ENCODE data around the gene KCNQ1OT1. TPM values are rescaled to one million over a fixed set of nuclear protein-coding genes. Genes with fewer than 3 reads are reported as not detected.
"Not testable (repeated sequence)": the region's sequence is repeated elsewhere in the genome, so short reads cannot be mapped to it uniquely, and the experiment has no call there.

KCNQ1OT1 gene
- polyA plus RNA-seq, 6 donors from 2014 or later, result 0.08 to 0.28 (median 0.12) TPM

DNA sequence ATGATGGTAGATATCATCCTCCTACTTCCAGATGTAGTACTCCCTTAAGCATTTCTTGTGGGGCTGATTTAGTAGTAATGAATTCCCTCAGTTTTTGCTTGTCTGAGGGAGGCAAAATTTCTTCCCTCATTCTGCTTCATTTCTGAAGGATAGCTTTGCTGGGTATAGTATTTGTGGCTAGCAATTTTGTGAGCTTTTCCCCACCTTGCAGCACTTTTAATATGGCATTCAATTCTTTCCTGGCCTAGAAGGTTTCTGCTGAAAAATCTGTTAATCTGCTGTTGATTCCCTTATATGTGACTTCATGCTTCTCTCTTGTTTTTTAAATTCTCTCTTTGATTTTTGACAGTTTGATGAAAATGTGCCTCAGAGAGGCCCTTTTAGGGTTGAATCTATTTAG, 50.4 kb downstream of the KCNQ1OT1 start:
- Mint-ChIP-seq H3K36me3 (peaks cover 43 to 70% of the 10 kb centered on the region in 2 donors), H3K27ac (no peak overlapping the region), H3K4me3 (peak overlapping the region in 1 of 8 donors; percentile 2), H3K4me1 (peaks cover 0 to 3% (median 0%) of the 10 kb centered on the region in 3 donors), H3K9me3 (peaks cover 24 to 70% (median 58%) of the 10 kb centered on the region in 7 donors), H3K27me3 (peaks cover 0 to 10% (median 0%) of the 10 kb centered on the region in 3 donors)
- DNase-seq (no peak), ATAC-seq (ENCODE audit: low read depth in 2 of 2) (no peak)

DNA sequence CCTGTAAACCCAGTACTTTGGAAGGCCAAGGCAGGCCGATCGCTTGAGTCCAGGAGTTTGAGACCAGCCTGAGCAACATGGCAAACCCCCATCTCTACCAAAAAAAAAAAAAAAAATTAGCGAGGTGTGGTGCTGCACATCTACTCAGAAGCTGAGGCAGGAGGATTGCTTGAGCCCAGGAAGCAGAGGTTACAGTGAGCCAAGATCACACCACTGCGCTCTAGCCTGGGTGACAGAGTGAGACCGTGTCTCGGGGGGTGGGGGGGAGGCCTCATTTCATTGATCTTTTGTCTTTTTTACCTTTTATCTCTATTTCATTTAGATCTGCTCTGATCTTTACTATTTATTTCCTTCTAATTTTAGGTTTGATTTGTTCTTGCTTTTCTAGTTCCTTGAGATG, 51.8 kb downstream of the KCNQ1OT1 start:
- Mint-ChIP-seq H3K9me3 (peaks cover 35 to 85% (median 71%) of the 10 kb centered on the region in 7 donors), H3K4me3 (peak overlapping the region in 1 of 8 donors; percentile 25), H3K36me3 (peaks cover 57 to 76% of the 10 kb centered on the region in 2 donors), H3K27me3 (peaks cover 0 to 15% (median 0%) of the 10 kb centered on the region in 3 donors), H3K27ac (peak overlapping the region in 1 of 6 donors; percentile 16), H3K4me1 (peaks cover 0 to 3% (median 0%) of the 10 kb centered on the region in 3 donors)
- DNase-seq (no peak), ATAC-seq (ENCODE audit: low read depth in 2 of 2) (no peak)

DNA sequence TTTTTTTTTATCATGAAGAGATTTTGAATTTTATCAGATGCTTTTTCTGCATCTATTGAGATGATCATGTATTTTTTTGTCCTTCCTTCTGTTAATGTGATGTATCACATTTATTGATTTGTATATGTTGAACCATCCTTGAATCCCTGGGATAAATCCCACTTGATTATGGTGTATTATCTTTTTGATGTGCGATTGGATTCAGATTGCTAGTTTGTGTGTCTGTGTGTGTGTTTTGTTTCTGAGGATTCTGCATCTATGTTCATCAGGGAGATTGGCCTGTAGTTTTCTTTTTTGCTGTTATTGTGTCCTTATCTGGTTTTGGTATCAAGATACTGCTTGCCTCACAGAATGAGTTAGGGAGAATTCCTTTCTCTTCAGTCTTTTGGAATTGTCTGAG, 52.6 kb downstream of the KCNQ1OT1 start:
- Mint-ChIP-seq H3K4me3 (peak overlapping the region in 1 of 8 donors; percentile 29), H3K4me1 (no peaks in the 10 kb centered on the region), H3K27me3 (peaks cover 0 to 15% (median 0%) of the 10 kb centered on the region in 3 donors), H3K9me3 (peaks cover 41 to 92% (median 78%) of the 10 kb centered on the region in 7 donors), H3K36me3 (peaks cover 64 to 77% of the 10 kb centered on the region in 2 donors), H3K27ac (peak overlapping the region in 1 of 6 donors; percentile 59)
- ATAC-seq (ENCODE audit: low read depth in 2 of 2) (no peak), DNase-seq (no peak)

DNA sequence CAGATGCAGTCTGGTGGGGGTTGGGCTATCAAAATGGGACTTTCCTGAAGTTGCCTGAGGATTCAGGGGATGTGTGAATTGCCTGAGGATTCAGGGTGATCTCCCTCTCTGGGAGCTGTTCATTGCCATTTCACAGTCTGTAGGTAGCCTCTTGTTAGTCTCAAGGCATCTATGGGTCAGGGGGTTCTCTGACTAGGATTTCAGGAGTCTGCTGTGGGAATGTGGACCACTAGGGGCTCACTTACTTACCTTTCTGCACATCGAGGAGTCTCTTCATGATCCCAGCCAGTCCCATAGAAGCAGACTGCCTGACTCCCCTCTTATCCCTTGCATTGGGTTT, 54.0 kb downstream of the KCNQ1OT1 start:
- H3K4me3 Mint-ChIP-seq, result no peak overlapping the region
- peaks cover 63 to 82% of the 10 kb centered on the region in 2 donors for H3K36me3 Mint-ChIP-seq
- ATAC-seq (ENCODE audit: low read depth in 2 of 2) (no peak), DNase-seq (no peak)
- H3K27ac Mint-ChIP-seq, result no peak overlapping the region
- H3K27me3 Mint-ChIP-seq, result peaks cover 0 to 15% (median 0%) of the 10 kb centered on the region in 3 donors
- H3K4me1 Mint-ChIP-seq, result no peaks in the 10 kb centered on the region
- peaks cover 40 to 96% (median 82%) of the 10 kb centered on the region in 7 donors for H3K9me3 Mint-ChIP-seq

DNA sequence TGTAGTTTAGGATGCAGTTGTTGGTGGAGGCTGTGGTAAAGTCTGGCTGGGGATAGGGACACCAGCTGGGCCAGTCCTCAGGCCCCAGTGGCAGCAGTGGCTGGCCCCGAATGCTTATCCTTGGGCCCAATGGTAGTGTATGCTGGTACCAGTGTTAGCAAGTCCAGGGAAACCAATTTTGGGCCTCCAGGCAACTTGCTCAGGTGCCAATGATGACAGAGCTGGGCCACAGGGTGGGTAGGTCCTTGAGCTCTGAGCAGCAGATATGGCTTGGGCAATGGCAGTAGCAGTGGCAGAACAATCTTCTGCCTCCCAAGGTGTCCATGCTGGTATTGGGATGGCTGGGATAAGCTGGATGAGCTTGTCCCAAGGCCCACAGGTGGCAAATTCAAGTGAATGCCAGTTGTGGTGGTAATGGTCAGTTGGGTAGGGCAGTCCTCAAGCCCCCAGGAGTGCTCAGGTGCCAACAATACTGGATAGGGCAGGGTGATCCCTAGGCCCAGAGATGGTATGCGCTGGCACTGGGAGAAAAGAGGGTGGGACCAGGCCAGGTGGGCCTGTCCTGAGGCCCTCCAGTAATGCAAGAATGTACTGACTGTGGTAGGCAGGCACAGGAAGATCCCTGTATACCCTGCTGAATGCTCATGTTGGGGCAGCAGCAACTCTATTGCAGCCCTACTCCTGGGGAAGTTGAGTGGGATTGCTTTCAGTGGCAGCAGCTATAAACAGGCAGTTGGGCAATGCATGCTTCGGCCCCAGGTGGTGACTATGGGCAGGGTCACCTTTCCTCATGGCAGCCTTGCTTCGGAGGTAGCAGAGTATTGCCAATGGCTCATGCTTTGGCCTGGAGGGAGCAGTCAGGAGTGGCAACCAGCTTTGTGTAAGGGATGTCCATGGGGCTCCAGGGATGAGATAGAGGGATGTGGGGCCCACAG, 54.7 kb downstream of the KCNQ1OT1 start:
- H3K4me1 Mint-ChIP-seq, result no peaks in the 10 kb centered on the region
- H3K4me3 Mint-ChIP-seq, result no peak overlapping the region
- H3K9me3 Mint-ChIP-seq, result peaks cover 42 to 96% (median 81%) of the 10 kb centered on the region in 7 donors
- ATAC-seq (ENCODE audit: low read depth in 2 of 2) (no peak), DNase-seq (no peak)
- peaks cover 0 to 15% (median 0%) of the 10 kb centered on the region in 3 donors for H3K27me3 Mint-ChIP-seq
- H3K36me3 Mint-ChIP-seq, result peaks cover 68 to 82% of the 10 kb centered on the region in 2 donors
- peak overlapping the region in 1 of 6 donors; percentile 72 for H3K27ac Mint-ChIP-seq

DNA sequence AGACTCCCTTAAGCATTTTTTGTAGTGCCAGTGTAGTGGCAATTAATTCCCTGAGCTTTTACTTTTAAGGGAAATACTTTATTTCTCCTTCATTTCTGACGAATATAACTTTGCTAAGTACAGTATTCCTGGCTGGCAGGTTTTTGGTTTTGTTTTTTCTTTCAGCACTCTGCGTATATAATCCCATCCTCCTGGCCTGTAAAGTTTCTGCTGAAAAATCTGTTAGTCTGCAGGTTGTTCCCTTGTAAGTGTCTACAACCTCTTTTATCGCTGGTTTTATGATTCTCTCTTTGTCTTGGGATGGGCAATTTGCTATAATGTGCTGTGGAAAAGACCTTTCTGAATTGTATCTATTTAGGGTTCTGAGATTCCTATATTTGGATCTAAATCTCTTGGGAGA, 56.0 kb downstream of the KCNQ1OT1 start:
- no peak overlapping the region for H3K4me3 Mint-ChIP-seq
- no peak for DNase-seq
- peaks cover 0 to 15% (median 0%) of the 10 kb centered on the region in 3 donors for H3K27me3 Mint-ChIP-seq
- H3K27ac Mint-ChIP-seq, result no peak overlapping the region
- H3K36me3 Mint-ChIP-seq, result peaks cover 61 to 78% of the 10 kb centered on the region in 2 donors
- H3K9me3 Mint-ChIP-seq, result peaks cover 39 to 93% (median 75%) of the 10 kb centered on the region in 7 donors
- peaks cover 0 to 2% (median 0%) of the 10 kb centered on the region in 3 donors for H3K4me1 Mint-ChIP-seq
- no peak for ATAC-seq (ENCODE audit: low read depth in 2 of 2)

DNA sequence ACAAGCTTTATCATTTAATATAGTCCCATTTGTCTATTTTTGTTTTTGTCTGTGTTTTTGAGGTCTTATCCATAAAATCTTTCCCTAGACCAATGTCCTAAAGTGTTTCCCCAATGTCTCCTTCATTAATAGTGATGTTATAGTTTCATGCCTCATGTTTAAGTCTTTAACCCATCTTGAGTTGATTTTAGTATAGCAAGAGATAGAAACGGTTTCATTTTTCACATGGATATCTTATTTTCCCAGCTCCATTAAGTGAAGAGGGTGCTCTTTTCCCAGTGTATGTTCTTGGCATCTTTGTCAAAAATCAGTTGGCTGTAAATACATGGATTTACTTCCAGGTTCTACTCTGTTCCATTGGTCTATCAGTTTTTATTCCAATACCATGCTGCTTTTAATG, 58.2 kb downstream of the KCNQ1OT1 start:
- H3K27ac Mint-ChIP-seq, result no peak overlapping the region
- H3K9me3 Mint-ChIP-seq, result peaks cover 37 to 91% (median 75%) of the 10 kb centered on the region in 7 donors
- H3K27me3 Mint-ChIP-seq, result peaks cover 0 to 9% (median 0%) of the 10 kb centered on the region in 3 donors

DNA sequence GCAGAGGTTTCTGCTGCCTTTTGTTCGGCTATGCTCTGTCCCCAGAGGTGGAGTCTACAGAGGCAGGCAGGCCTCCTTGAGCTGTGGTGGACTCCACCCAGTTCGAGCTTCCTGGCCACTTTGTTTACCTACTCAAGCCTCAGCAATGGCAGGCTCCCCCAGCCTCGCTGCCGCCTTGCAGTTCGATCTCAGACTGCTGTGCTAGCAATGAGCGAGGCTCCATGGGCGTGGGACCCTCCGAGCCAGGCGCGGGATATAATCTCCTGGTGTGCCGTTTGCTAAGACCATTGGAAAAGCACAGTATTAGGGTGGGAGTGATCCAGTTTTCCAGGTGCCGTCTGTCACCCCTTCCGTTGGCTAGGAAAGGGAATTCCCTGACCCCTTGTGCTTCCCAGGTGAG, 60.0 kb downstream of the KCNQ1OT1 start:
- H3K27ac Mint-ChIP-seq; H3K4me1 Mint-ChIP-seq; H3K27me3 Mint-ChIP-seq; DNase-seq; H3K4me3 Mint-ChIP-seq; ATAC-seq (ENCODE audit: low read depth in 2 of 2): not testable (repeated sequence)
- Mint-ChIP-seq H3K9me3 (peaks cover 37 to 86% (median 74%) of the 10 kb centered on the region in 7 donors), H3K36me3 (peaks cover 45 to 74% of the 10 kb centered on the region in 2 donors)

More for the DNA sequence above, 58.2 kb downstream of the KCNQ1OT1 start:
- ATAC-seq (ENCODE audit: low read depth in 2 of 2) (no peak), DNase-seq (no peak)
- Mint-ChIP-seq H3K36me3 (peaks cover 45 to 76% of the 10 kb centered on the region in 2 donors), H3K4me1 (peaks cover 0 to 3% (median 0%) of the 10 kb centered on the region in 3 donors), H3K4me3 (no peak overlapping the region)

DNA sequence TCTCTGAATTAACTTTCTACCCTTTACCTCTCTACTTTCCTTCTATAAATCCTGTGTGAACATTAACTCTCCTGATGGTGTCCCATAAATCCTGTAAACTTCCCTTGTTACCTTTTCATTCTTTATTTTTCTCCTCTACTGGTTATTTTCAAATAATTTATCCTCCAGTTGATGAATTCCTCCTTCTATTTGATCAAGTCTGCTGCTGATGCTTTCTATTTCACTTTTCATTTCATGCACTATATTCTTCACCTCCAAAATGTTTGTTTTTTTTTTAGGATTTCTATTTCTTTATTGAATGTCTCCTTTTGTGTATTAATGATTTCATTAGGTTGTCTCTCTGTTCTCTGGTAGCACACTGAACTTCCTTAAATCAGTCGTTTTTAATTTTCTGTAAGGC, 68.6 kb downstream of the KCNQ1OT1 start:
- ATAC-seq (ENCODE audit: low read depth in 2 of 2) (no peak), DNase-seq (no peak)
- Mint-ChIP-seq H3K4me3 (no peak overlapping the region), H3K27ac (no peak overlapping the region), H3K36me3 (peaks cover 39 to 58% of the 10 kb centered on the region in 2 donors), H3K9me3 (peaks cover 9 to 61% (median 54%) of the 10 kb centered on the region in 7 donors), H3K27me3 (peaks cover 0 to 8% (median 0%) of the 10 kb centered on the region in 3 donors), H3K4me1 (no peaks in the 10 kb centered on the region)

DNA sequence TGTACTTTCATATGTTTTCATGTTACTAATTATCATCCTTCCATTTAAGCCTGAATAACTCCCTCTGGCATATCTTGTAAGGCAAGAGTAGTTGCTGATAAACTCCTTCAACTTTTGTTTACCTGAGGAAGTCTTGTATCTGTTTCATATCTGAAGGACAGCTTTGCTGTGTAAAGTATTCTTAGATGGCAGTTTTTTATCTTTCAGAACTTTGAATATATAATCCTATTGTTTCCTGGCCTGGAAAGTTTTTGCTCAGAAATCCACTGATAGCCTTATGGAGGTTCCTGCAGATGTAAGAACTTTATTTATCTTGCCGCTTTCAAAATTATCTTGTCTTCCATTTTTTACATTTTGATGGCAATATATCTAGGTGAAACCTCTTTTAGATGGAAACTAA, 69.1 kb downstream of the KCNQ1OT1 start:
- Mint-ChIP-seq H3K4me3 (no peak overlapping the region), H3K36me3 (peaks cover 39 to 58% of the 10 kb centered on the region in 2 donors), H3K9me3 (peaks cover 9 to 57% (median 49%) of the 10 kb centered on the region in 7 donors), H3K27ac (no peak overlapping the region), H3K4me1 (no peaks in the 10 kb centered on the region), H3K27me3 (peaks cover 0 to 8% (median 0%) of the 10 kb centered on the region in 3 donors)
- DNase-seq (no peak), ATAC-seq (ENCODE audit: low read depth in 2 of 2) (no peak)

DNA sequence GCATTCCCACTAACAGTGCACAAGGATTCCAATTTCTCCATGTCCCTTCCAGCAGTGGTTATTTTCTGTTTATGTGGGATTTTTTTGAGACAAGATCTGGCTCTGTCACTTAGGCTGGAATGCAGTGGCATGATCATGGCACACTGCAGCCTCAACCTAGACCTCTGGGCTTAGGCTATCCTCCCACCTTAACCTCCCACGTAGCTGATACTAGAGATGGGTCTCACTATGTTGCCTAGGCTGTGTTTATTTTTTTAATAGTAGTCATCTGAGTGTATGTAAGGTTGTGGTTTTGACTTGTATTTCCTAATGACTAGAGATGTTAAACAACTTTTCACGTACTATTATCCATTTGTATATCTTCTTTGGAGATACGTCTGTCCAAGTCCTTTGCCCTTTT, 74.6 kb downstream of the KCNQ1OT1 start:
- Mint-ChIP-seq H3K27ac (no peak overlapping the region), H3K36me3 (peaks cover 28 to 48% of the 10 kb centered on the region in 2 donors), H3K9me3 (peaks cover 4 to 17% (median 11%) of the 10 kb centered on the region in 7 donors), H3K4me1 (peaks cover 0 to 14% (median 0%) of the 10 kb centered on the region in 3 donors), H3K4me3 (no peak overlapping the region), H3K27me3 (peaks cover 0 to 8% (median 3%) of the 10 kb centered on the region in 3 donors)
- no peak for DNase-seq
- ATAC-seq (ENCODE audit: low read depth in 2 of 2), result no peak

DNA sequence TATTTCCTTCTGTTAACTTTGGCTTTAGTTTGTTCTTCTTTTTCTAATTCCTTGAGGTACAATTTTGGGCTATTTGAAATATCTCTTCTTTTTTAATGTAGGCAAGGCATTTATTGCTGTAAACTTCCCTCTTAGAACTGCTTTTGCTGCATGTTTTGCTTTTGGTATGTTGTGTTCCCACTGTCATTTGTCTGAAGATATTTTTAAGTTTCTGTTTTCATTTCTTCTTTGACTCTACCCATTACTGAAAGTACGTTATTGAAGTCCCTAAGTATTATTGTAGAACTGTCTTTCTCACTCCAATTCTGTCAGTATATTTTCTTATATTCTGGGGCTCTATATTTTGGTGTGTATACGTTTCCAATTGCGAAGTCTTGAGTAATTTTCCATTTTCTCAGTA, 77.9 kb downstream of the KCNQ1OT1 start:
- no peak overlapping the region for H3K27ac Mint-ChIP-seq
- H3K9me3 Mint-ChIP-seq, result peaks cover 0 to 4% (median 0%) of the 10 kb centered on the region in 7 donors
- peaks cover 24 to 32% of the 10 kb centered on the region in 2 donors for H3K36me3 Mint-ChIP-seq
- peaks cover 0 to 18% (median 0%) of the 10 kb centered on the region in 3 donors for H3K4me1 Mint-ChIP-seq
- ATAC-seq (ENCODE audit: low read depth in 2 of 2) (no peak), DNase-seq (no peak)
- peaks cover 0 to 6% (median 3%) of the 10 kb centered on the region in 3 donors for H3K27me3 Mint-ChIP-seq
- H3K4me3 Mint-ChIP-seq, result no peak overlapping the region

DNA sequence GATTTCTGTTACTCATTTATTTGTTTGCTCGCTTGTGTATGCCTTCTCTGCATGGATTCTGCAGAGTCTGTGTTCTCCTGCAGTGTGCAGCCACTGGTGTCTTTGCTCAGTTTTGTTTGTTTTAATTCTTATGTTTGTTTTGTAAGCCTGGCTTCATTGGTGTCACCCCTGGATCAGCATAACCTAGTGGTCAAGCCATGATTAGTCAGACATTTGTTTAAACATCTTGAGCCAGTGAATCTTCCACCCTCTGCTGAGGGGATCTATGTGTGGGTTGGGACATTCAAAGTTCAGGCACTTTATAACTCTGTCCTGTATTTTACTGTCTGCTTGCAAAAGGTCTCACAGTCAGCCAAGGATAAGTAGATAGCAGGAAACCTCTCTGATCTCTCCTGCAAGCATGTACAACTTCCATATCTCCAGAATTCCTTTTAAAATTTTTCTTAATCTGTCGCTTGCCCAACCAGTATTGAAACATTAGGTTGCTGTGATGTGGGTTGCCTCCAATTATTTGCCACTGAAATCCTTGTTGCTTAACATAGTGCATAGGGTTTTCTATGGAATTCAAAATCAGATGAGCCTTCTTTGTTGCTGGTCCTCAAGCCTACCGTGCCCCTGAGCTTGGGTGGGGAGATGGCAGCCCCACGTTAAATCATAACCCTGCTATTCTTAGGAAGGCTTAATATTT, 86.8 kb downstream of the KCNQ1OT1 start:
- Mint-ChIP-seq H3K27ac (no peak overlapping the region), H3K4me3 (no peak overlapping the region), H3K36me3 (peaks cover 36 to 52% of the 10 kb centered on the region in 2 donors), H3K4me1 (no peaks in the 10 kb centered on the region), H3K9me3 (peaks cover 5 to 37% (median 27%) of the 10 kb centered on the region in 7 donors), H3K27me3 (peaks cover 0 to 14% (median 3%) of the 10 kb centered on the region in 3 donors)
- ATAC-seq (ENCODE audit: low read depth in 2 of 2), result no peak
- DNase-seq, result no peak

All from naive B cell (primary cell).